Nephron progenitor cell (in vitro differentiated cells): ENCODE measurements around the gene OSTF1.

Experiments used
- DNase-seq: peaks from one replicate; pipeline ENCODE4 v3.0.0; 2021
- H3K27ac Mint-ChIP-seq: 2 replicates; pipeline ENCODE4 v1.8.0; 2021; ENCODE audit warnings: mild to moderate bottlenecking, moderate library complexity, mixed read lengths
- H3K27me3 Mint-ChIP-seq: 2 replicates; pipeline ENCODE4 v1.8.0; 2021; ENCODE audit warnings: mild to moderate bottlenecking, low read depth, mixed read lengths; ENCODE audit not compliant: poor library complexity
- H3K36me3 Mint-ChIP-seq: 2 replicates; pipeline ENCODE4 v1.8.0; 2021; ENCODE audit warnings: low read depth, mixed read lengths
- H3K4me1 Mint-ChIP-seq: 2 replicates; pipeline ENCODE4 v1.8.0; 2021; ENCODE audit warnings: mixed read lengths
- H3K4me3 Mint-ChIP-seq: 2 replicates; pipeline ENCODE4 v1.8.0; 2021; ENCODE audit warnings: mild to moderate bottlenecking, moderate library complexity, mixed read lengths
- H3K9me3 Mint-ChIP-seq: 2 replicates; pipeline ENCODE4 v1.8.0; 2021; ENCODE audit warnings: mild to moderate bottlenecking, moderate library complexity, mixed read lengths
- TF ChIP-seq, protein P1 (sequence below): fragments of 200-600 bp; sonication (generic); IDR thresholded peaks from 2 replicates; pipeline ENCODE4 v1.5.0; 2021; ENCODE audit warnings: antibody characterized with exemption

OSTF1 gene

DNA sequence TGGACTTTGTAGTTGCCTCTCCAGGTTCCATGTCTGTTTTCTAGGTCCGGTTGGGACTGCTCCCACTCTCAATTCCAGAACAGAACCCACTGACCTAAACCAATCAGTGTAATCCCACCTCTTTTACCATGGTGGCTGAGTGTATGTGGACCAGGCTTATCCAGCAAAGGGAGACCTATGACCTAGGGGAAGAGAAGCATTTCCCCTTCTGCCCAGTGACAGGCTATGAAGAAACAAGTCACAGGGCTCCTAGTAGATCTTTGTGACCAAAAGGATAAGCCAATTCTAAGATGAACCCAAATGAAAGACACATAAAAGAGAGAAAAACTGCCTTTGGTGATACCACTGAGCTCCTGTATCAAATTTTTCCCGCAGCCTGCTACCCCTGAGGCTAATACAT lies 6.7 kb upstream of the OSTF1 start:
- H3K27ac Mint-ChIP-seq, result no peak overlapping the region
- H3K4me1 Mint-ChIP-seq, result peaks cover 24% of the 10 kb centered on the region
- TF ChIP-seq, protein P1, sequence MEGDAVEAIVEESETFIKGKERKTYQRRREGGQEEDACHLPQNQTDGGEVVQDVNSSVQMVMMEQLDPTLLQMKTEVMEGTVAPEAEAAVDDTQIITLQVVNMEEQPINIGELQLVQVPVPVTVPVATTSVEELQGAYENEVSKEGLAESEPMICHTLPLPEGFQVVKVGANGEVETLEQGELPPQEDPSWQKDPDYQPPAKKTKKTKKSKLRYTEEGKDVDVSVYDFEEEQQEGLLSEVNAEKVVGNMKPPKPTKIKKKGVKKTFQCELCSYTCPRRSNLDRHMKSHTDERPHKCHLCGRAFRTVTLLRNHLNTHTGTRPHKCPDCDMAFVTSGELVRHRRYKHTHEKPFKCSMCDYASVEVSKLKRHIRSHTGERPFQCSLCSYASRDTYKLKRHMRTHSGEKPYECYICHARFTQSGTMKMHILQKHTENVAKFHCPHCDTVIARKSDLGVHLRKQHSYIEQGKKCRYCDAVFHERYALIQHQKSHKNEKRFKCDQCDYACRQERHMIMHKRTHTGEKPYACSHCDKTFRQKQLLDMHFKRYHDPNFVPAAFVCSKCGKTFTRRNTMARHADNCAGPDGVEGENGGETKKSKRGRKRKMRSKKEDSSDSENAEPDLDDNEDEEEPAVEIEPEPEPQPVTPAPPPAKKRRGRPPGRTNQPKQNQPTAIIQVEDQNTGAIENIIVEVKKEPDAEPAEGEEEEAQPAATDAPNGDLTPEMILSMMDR, result no peak
- H3K27me3 Mint-ChIP-seq, result peaks cover 12% of the 10 kb centered on the region
- no peak for DNase-seq
- H3K4me3 Mint-ChIP-seq, result no peak overlapping the region
- no peaks in the 10 kb centered on the region for H3K9me3 Mint-ChIP-seq
- H3K36me3 Mint-ChIP-seq, result no peaks in the 10 kb centered on the region

DNA sequence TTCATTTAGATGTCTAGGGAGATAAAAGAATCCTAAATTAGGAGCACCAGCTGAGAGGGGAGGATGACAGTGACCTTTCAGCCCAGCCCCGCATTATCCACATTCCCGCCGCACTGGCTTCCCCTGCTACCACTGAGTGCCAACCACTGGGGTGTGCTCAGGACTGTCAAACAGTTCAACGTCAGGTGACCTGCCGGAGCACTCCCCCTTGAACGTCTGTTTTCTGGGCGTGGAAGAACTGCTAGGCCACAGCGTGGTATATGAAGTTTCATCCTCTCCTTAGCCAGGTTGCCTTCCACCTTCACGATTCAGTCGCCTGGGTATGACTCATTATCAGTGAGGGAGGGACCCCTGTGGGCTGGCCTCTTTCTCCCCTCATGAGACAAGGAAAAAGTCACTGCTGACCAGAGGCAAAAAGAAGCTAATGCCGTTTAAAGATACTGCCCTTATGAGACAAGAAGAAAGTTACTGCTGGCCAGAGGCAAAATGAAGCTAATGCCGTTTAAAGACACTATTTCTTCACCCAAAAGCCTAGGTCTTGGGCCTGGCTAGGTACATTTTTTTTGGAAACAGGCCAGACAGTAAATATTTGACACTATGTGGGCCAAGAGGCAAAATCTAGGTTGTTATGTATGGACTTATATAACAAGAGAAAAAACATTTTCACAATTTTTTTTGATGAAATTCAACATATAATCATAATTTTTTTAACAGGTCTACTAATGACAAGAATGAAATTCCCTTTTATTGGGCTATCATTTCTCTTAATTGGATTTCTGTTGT lies 4.9 kb upstream of the OSTF1 start:
- Mint-ChIP-seq H3K27ac (no peak overlapping the region), H3K9me3 (no peaks in the 10 kb centered on the region)
- TF ChIP-seq, protein P1, result no peak

DNA sequence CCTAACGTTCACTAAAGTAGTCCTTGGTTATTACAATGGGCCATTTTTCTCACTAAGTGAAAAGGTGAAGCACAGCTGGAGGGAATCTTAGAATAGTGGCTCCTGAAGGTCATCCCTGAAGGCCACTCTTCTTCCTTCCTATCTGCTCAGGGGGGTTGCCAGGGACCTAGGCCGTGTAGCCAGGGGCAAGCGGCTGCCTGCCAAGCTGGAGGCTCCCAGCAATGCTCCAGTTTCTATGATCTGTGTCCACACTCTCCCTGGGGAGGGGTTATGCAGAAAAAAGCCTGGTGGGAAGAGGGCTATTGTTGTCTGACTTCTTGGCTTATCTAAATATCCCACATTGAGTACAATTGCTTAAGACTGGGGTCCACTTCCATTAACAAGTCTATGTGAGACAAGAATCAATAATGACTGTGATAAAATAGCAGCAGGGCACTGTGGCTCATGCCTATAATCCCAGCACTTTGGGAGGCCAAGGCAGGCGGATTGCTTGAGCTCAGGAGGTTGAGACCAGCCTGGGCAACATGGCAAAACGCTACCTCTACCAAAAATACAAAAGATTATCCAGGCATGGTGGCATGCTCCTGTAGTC lies 4.1 kb upstream of the OSTF1 start:
- TF ChIP-seq, protein P1, result no peak

More for the DNA sequence above, 4.9 kb upstream of the OSTF1 start:
- Mint-ChIP-seq H3K36me3 (no peaks in the 10 kb centered on the region), H3K4me1 (peaks cover 32% of the 10 kb centered on the region), H3K27me3 (peaks cover 12% of the 10 kb centered on the region), H3K4me3 (no peak overlapping the region)
- DNase-seq, result peak; percentile 32

GRCh38 chr9:75085640-75086039 lies 2.7 kb upstream of the OSTF1 start:
- Mint-ChIP-seq H3K9me3 (no peaks in the 10 kb centered on the region), H3K4me1 (peaks cover 47% of the 10 kb centered on the region), H3K27me3 (peaks cover 21% of the 10 kb centered on the region), H3K27ac (no peak overlapping the region), H3K36me3 (no peaks in the 10 kb centered on the region), H3K4me3 (no peak overlapping the region)
- DNase-seq, result no peak
- TF ChIP-seq, protein P1, result no peak

More for the DNA sequence above, 4.1 kb upstream of the OSTF1 start:
- Mint-ChIP-seq H3K4me1 (peaks cover 36% of the 10 kb centered on the region), H3K9me3 (no peaks in the 10 kb centered on the region), H3K27ac (no peak overlapping the region), H3K4me3 (no peak overlapping the region), H3K27me3 (peaks cover 12% of the 10 kb centered on the region), H3K36me3 (no peaks in the 10 kb centered on the region)
- DNase-seq, result no peak

GRCh38 chr9:75086541-75087288 lies 1.6 kb upstream of the OSTF1 start:
- TF ChIP-seq, protein P1, result no peak
- H3K9me3 Mint-ChIP-seq, result no peaks in the 10 kb centered on the region
- no peak for DNase-seq
- H3K36me3 Mint-ChIP-seq, result no peaks in the 10 kb centered on the region
- peak overlapping the region; percentile 90 for H3K4me3 Mint-ChIP-seq
- H3K27ac Mint-ChIP-seq, result no peak overlapping the region
- peaks cover 26% of the 10 kb centered on the region for H3K27me3 Mint-ChIP-seq
- peaks cover 58% of the 10 kb centered on the region for H3K4me1 Mint-ChIP-seq
